Measurements from ENCODE around the gene EPN3.

EPN3 gene

DNA sequence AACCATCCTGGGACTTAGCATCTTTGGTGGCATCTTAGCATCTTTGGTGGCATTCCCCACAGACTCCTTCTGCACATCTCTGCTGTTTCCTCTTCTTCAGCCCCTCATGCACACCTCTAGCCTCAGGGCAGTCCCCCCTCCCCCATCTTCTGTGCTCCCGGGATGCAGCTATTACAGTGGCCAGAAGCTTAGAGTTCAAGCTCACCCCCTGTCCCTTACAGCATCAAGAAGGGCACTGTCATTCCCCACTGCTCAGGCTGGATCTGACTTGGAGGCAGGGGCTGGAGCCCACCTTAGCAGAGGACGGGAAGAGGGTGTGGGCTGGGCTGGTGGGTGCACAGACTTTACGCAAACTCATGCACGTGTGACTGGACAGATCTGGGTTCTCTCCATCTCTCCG, 650 bp downstream of the EPN3 start:
- no peak for TF ChIP-seq CTCF (IDR thresholded peaks at IDR 0.05; ENCODE audit: unreplicated experiment in 3 of 3)
- Mint-ChIP-seq H3K9me3 (no peaks in the 10 kb centered on the region), H3K27me3 (ENCODE audit: low read depth) (peaks cover 22% of the 10 kb centered on the region), H3K27ac (peak overlapping the region; percentile 53 to 85 (median 60)), H3K36me3 (ENCODE audit: low read depth) (no peaks in the 10 kb centered on the region), H3K4me1 (peaks cover 48% of the 10 kb centered on the region), H3K4me3 (peak overlapping the region; percentile 70 to 81 (median 79))

- Mint-ChIP-seq H3K27me3 (ENCODE audit: low read depth) (peaks cover 22% of the 10 kb centered on the region), H3K4me3 (peak overlapping the region; percentile 70 to 81 (median 79)), H3K36me3 (ENCODE audit: low read depth) (no peaks in the 10 kb centered on the region), H3K27ac (peak overlapping the region; percentile 53 to 85 (median 60)), H3K9me3 (no peaks in the 10 kb centered on the region), H3K4me1 (peaks cover 52% of the 10 kb centered on the region)
- no peak for TF ChIP-seq CTCF (IDR thresholded peaks at IDR 0.05; ENCODE audit: unreplicated experiment in 3 of 3)
Observed at GRCh38 chr17:50533720-50534148, 1.2 kb downstream of the EPN3 start.

DNA sequence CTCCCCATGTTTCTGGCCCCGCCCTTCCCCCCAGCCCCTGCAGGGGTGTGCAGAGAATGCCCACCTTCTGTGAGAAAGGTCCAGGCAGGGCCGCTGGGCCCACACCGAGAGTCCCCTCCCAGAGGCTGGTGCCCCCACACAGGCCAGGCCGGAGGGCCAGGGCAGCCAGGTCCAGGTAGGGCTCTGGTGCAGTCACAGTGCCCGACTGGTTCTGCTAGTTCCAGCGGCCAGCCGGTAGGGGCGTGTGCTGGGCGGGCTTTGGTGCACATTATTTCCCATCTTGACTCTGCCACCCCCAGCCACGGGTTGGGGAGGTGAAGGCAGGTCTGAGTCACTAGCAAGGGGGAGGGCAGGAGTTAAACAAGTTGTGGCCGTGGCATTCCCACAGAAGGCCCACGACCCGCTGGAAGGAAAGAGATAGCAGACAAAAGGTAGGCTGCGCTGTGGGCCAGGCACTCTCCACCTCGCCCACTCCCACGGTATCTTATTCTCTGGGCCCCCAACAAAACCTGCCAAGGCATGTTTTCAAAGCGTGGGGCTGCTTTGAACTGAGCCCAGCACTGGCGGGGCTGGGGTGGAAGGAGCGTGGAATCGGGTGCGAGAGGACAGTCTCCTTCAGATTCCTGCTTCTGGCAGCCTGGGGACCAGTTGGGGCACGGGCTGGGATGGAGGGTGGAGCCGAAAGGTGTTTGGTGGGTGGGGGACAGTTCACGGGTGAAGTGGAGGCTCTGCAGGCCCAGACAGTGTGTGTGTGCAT, 1.9 kb downstream of the EPN3 start:
- peaks cover 56% of the 10 kb centered on the region for H3K4me1 Mint-ChIP-seq
- peak; percentile 26 to 33 (median 29) for TF ChIP-seq CTCF (IDR thresholded peaks at IDR 0.05; ENCODE audit: unreplicated experiment in 3 of 3)
- no peaks in the 10 kb centered on the region for H3K36me3 Mint-ChIP-seq (ENCODE audit: low read depth)
- H3K27ac Mint-ChIP-seq: peak overlapping the region; percentile 60 to 90 (median 85)
- no peaks in the 10 kb centered on the region for H3K9me3 Mint-ChIP-seq
- H3K4me3 Mint-ChIP-seq: peak overlapping the region; percentile 47 to 81 (median 79)
- peaks cover 22% of the 10 kb centered on the region for H3K27me3 Mint-ChIP-seq (ENCODE audit: low read depth)

DNA sequence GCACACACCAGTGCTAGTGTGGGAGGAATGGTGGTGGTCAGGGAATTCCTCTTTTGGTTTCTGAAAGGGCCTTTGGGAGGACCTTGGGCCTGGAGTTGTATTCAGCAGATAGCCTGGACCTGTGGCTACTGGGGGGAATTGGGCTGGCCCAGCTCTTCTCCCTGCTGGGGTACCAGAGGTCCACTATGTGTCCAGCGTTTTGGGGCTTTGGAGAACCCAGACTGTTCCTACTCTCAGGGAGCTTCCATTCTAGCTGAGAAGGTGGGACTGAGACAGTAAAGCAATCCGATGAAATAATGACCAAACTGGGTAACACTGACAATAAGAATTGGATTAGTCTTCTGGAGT, 2.4 kb downstream of the EPN3 start:
- Mint-ChIP-seq H3K27me3 (ENCODE audit: low read depth) (peaks cover 25% of the 10 kb centered on the region), H3K36me3 (ENCODE audit: low read depth) (no peaks in the 10 kb centered on the region), H3K27ac (peak overlapping the region in 2 of 3 experiments; percentile 60 to 90), H3K4me1 (peaks cover 56% of the 10 kb centered on the region), H3K4me3 (peak overlapping the region; percentile 47 to 81 (median 47)), H3K9me3 (no peaks in the 10 kb centered on the region)
- TF ChIP-seq CTCF (IDR thresholded peaks at IDR 0.05; ENCODE audit: unreplicated experiment in 3 of 3): no peak

GRCh38 chr17:50535407-50535806, 2.9 kb downstream of the EPN3 start:
- peak overlapping the region in 2 of 3 experiments; percentile 52 to 60 for H3K27ac Mint-ChIP-seq

More at GRCh38 chr17:50535407-50535806, 2.9 kb downstream of the EPN3 start:
- no peaks in the 10 kb centered on the region for H3K9me3 Mint-ChIP-seq
- H3K27me3 Mint-ChIP-seq (ENCODE audit: low read depth): peaks cover 25% of the 10 kb centered on the region
- TF ChIP-seq CTCF (IDR thresholded peaks at IDR 0.05; ENCODE audit: unreplicated experiment in 3 of 3): no peak
- peaks cover 56% of the 10 kb centered on the region for H3K4me1 Mint-ChIP-seq
- no peaks in the 10 kb centered on the region for H3K36me3 Mint-ChIP-seq (ENCODE audit: low read depth)
- H3K4me3 Mint-ChIP-seq: peak overlapping the region in 1 of 3 experiments; percentile 26
